Adipocyte (in vitro differentiated cells): ENCODE data around the gene GLO1.

Experiments
- DNase-seq: peaks from one replicate; pipeline ENCODE4 v3.0.0-alpha.2; 2015; ENCODE audit warnings: low read depth
- H3K27me3 ChIP-seq: replicated peaks from 2 replicates; pipeline ENCODE4 v1.7.0; 2013; ENCODE audit warnings: mild to moderate bottlenecking, low read length, moderate library complexity; ENCODE audit not compliant: control insufficient read depth, insufficient read depth
- H3K36me3 ChIP-seq: 2 replicates; pipeline ENCODE4 v1.7.0; 2013; ENCODE audit warnings: low read length, mild to moderate bottlenecking, moderate library complexity; ENCODE audit not compliant: control insufficient read depth, insufficient read depth, severe bottlenecking
- H3K4me1 ChIP-seq: 2 replicates; pipeline ENCODE4 v1.7.0; 2013; ENCODE audit warnings: mild to moderate bottlenecking, low read length, moderate library complexity; ENCODE audit not compliant: control insufficient read depth, insufficient read depth
- H3K4me3 ChIP-seq: 2 replicates; pipeline ENCODE4 v1.7.0; 2013; ENCODE audit warnings: mild to moderate bottlenecking, low read length, moderate library complexity
- H3K9ac ChIP-seq: 2 replicates; pipeline ENCODE4 v1.7.0; 2013; ENCODE audit warnings: mild to moderate bottlenecking, low read length, moderate library complexity
- H3K9me3 ChIP-seq: 2 replicates; pipeline ENCODE4 v1.7.0; 2013; ENCODE audit warnings: mild to moderate bottlenecking, low read length, moderate library complexity; ENCODE audit not compliant: control insufficient read depth

Gene GLO1

DNA sequence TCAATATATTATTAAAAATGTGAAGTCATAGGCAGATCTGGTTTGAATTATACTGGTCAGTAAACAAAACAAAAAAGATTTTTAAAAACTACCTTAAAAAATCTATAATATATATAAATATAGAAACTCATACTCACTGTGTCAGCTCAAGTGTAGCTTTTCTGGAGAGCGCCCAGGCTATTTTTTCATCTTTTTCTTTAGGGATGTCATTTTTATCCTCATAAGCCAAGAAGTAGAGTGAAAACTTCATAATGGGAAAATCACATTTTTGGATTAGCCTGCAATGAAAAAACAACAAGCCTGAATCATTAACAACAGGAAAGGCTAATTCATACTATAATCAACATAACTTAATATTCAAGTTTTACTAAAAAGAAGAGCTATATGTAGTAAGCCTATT lies 18.7 kb downstream of the GLO1 start:
- peaks cover 47% of the 10 kb centered on the region for H3K36me3 ChIP-seq

DNA sequence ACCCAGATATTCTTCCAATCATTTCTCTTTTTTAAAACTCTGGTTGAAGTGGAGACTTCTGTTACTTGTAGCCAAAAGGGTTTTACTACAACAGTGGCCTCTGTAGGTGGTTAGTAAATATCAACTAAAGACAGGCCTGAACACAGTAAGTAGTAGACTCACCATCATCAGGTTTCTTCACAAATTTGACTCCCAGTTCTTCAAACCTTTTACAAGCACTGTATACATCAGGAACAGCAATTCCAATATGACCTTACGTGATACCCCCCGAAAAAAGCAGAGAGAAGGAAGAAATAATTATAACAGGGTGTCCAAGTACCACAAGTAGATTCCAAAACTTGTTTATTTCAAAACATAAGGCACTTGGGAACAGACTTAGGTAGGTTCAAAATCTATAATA lies 21.1 kb downstream of the GLO1 start:
- peaks cover 10% of the 10 kb centered on the region for H3K4me1 ChIP-seq
- no peak overlapping the region for H3K4me3 ChIP-seq
- no peak for DNase-seq
- H3K9me3 ChIP-seq = no peaks in the 10 kb centered on the region
- peaks cover 68% of the 10 kb centered on the region for H3K36me3 ChIP-seq
- H3K27me3 ChIP-seq = no peaks in the 10 kb centered on the region
- no peak overlapping the region for H3K9ac ChIP-seq

More for the DNA sequence above, 18.7 kb downstream of the GLO1 start:
- Histone ChIP-seq H3K4me1 (peaks cover 17% of the 10 kb centered on the region), H3K4me3 (no peak overlapping the region), H3K9ac (no peak overlapping the region), H3K9me3 (no peaks in the 10 kb centered on the region), H3K27me3 (no peaks in the 10 kb centered on the region)
- DNase-seq = no peak

DNA sequence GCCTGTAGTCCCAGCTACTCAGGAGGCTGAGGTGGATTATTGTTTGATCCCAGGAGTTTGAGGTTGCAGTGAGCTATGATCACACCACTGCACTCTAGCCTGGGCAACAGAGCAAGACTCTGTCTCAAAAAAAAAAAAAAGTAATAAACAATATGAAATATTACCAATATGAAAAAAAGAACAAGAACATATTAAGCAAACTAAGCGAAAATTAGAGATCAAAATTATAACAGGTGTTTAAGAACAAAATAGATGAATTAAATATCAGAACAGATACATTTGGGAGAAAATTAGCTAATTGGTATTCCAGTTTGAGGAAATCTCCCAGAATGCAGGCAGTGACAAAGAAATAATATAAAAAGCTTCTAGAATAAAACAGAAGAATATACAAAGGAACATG lies 23.3 kb downstream of the GLO1 start:
- Histone ChIP-seq H3K4me1 (no peaks in the 10 kb centered on the region), H3K36me3 (peaks cover 86% of the 10 kb centered on the region), H3K9me3 (no peaks in the 10 kb centered on the region), H3K27me3 (no peaks in the 10 kb centered on the region), H3K9ac (no peak overlapping the region), H3K4me3 (no peak overlapping the region)
- DNase-seq = no peak

DNA sequence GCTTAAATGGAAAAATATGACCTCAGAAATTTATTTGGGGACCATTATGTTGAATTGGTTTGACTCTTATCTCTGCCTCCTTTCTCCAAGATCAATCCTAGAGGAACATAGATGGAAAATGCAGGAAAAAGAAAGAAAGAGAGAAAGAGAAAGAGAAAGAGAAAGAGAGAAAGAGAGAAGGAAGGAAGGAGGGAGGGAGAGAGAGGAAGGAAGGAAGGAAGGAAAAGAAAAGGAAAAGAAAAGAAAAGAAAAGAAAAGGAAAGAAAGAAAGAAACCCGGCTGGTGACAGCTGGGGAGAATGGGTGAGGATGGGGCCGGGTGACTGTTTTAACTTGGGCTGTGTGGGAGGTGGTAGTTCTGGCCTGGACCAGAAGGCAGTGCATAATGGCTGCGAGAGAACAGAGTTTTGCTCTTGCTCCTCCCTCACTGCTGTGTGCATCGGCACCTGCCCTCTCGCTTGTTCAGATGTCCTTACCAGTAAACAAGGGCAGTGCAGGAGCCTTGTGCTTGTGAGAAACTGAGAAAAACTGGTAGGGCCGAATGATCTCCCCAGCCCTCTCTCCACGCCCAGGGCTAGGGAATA lies 24.7 kb downstream of the GLO1 start:
- H3K36me3 ChIP-seq = peaks cover 78% of the 10 kb centered on the region
- no peak overlapping the region for H3K4me3 ChIP-seq
- H3K27me3 ChIP-seq = no peaks in the 10 kb centered on the region
- no peaks in the 10 kb centered on the region for H3K4me1 ChIP-seq
- no peak for DNase-seq
- H3K9me3 ChIP-seq = no peaks in the 10 kb centered on the region
- H3K9ac ChIP-seq = no peak overlapping the region

DNA sequence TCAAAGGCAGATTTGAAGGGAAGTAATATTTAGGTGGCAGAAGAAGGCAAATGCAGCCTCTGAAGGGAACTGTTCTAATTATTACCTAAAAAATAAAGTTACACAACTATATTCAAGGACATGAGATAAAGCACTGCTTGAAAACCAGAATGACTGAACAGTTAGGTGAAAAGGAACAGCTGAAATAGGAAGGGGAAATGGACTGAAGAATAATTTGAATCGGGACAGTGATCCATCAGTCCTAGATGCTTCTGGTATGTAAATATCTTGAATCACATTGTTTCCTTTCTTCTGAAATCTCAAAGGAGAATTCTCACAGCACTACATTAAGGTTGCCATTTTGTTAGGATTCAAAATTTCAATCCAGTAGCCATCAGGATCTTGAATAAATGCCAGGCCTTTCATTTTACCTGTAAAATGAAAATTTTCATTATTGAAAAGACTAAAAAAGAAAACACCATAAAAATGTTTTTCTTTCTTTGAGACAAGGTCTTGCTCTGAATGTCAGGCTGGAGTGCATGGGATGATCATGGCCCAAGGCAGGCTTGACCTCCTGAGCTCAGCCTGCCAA lies 25.9 kb downstream of the GLO1 start:
- Histone ChIP-seq H3K27me3 (no peaks in the 10 kb centered on the region), H3K4me1 (no peaks in the 10 kb centered on the region), H3K9me3 (no peaks in the 10 kb centered on the region), H3K4me3 (no peak overlapping the region), H3K36me3 (peaks cover 66% of the 10 kb centered on the region), H3K9ac (no peak overlapping the region)
- no peak for DNase-seq

GRCh38 chr6:38676236-38676973 lies 26.5 kb downstream of the GLO1 start:
- no peak for DNase-seq
- Histone ChIP-seq H3K27me3 (no peaks in the 10 kb centered on the region), H3K4me1 (no peaks in the 10 kb centered on the region), H3K9me3 (no peaks in the 10 kb centered on the region), H3K9ac (no peak overlapping the region), H3K36me3 (peaks cover 59% of the 10 kb centered on the region), H3K4me3 (no peak overlapping the region)

GRCh38 chr6:38673397-38674165 lies 29.4 kb downstream of the GLO1 start:
- Histone ChIP-seq H3K9ac (no peak overlapping the region), H3K27me3 (no peaks in the 10 kb centered on the region), H3K9me3 (no peaks in the 10 kb centered on the region), H3K4me1 (no peaks in the 10 kb centered on the region), H3K4me3 (no peak overlapping the region), H3K36me3 (peaks cover 39% of the 10 kb centered on the region)
- DNase-seq = no peak

DNA sequence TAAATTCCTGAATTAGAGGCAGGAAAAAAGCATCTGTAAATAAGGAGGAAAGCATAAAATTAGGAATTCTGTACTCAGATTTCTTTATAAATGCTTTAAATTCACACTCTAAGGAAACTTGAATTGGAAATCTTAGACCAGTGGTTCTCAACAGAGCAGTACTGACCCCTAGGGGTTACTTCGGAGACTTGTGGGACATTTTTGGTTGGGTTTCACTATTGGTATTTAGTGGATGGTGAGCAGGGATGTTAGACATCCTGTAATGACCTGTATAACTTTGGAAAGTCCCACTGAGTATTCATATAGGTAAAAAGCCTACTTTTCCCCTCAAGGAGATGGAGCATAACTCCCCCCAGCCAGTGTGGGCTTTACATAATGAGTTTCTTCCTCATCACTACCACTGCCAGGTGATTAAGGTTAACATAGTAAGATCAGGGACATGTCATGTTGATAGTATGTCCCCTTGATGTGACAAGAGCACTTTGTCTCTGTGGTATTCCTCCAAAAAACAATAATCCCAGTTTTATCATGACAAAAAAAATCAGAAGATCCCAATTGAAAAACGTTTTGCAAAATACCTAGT lies 31.0 kb downstream of the GLO1 start:
- Histone ChIP-seq H3K36me3 (peaks cover 25% of the 10 kb centered on the region), H3K27me3 (no peaks in the 10 kb centered on the region), H3K4me1 (no peaks in the 10 kb centered on the region), H3K9me3 (no peaks in the 10 kb centered on the region), H3K9ac (no peak overlapping the region), H3K4me3 (no peak overlapping the region)
- DNase-seq = peak; percentile 79

DNA sequence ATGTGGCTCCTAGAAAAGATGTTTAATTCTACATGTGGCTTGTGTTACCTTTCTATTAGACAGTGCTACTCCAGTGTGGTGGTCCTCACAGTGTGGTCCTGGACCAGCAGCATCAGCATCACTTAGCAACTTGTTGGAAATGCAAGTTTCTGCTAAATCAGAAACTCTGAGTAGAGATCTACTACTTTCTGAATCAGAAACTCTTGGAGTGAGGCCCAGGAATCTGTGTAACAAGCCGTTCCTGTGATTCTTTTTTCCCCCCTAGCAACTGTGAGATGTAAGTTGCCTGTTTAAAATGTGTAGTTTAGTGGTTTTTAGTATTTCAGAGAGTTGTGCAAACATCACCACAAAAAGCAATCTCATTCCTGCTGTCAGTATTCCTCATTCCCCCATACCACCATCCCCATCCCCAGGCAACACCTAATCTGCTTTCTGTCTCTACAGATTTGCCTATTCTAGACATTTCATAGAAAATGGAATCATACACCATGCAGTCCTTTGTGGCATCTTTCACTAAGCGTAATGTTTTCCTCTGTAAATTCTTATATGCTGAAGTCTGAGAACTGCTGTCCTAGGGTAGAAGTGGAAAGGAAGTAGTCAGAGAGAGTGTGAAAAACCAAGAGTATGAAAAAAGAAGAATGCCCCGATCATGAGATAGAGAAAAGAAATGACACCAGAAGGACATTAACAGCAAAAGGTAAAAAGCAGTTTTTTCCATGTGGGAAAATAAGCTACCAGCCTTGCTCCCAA lies 44.4 kb downstream of the GLO1 start:
- DNase-seq = no peak
- Histone ChIP-seq H3K36me3 (no peaks in the 10 kb centered on the region), H3K4me1 (peaks cover 9% of the 10 kb centered on the region), H3K9ac (no peak overlapping the region), H3K27me3 (no peaks in the 10 kb centered on the region), H3K9me3 (no peaks in the 10 kb centered on the region), H3K4me3 (no peak overlapping the region)

- H3K9me3 ChIP-seq = no peaks in the 10 kb centered on the region
- DNase-seq = no peak
- H3K9ac ChIP-seq = no peak overlapping the region
- H3K36me3 ChIP-seq = no peaks in the 10 kb centered on the region
- no peaks in the 10 kb centered on the region for H3K27me3 ChIP-seq
- H3K4me3 ChIP-seq = no peak overlapping the region
- peaks cover 9% of the 10 kb centered on the region for H3K4me1 ChIP-seq
Observed at GRCh38 chr6:38656896-38657295, 46.0 kb downstream of the GLO1 start.
